Neutrophil (primary cell): ENCODE results near the gene KCNQ2.

Experiments
- H3K27ac ChIP-seq: fragments of 200-600 bp; sonication (generic); 2 replicates; pipeline ENCODE4 v1.5.1; 2016; ENCODE audit warnings: mild to moderate bottlenecking, moderate library complexity
- H3K27me3 ChIP-seq: fragments of 200-600 bp; sonication (generic); 2 replicates; pipeline ENCODE4 v1.6.0; 2016; ENCODE audit warnings: mild to moderate bottlenecking
- H3K36me3 ChIP-seq: fragments of 200-600 bp; sonication (generic); 2 replicates; pipeline ENCODE4 v1.5.1; 2017
- H3K4me1 ChIP-seq, 2 experiments: fragments of 200-600 bp in 1 of 2; sonication (generic) in 1 of 2; 1 replicate in 1 of 2; 2 replicates in 1 of 2; pipeline versions ENCODE4 v1.5.1 to v1.6.1; 2013 to 2016; ENCODE audit warnings: low read depth in 1 of 2, low read length in 1 of 2, mild to moderate bottlenecking in 1 of 2, moderate library complexity in 1 of 2; ENCODE audit not compliant: control insufficient read depth in 1 of 2, insufficient read depth in 1 of 2
- H3K4me3 ChIP-seq, 2 experiments: fragments of 200-600 bp in 1 of 2; sonication (generic) in 1 of 2; 1 replicate in 1 of 2; 2 replicates in 1 of 2; pipeline ENCODE4 v1.5.1; 2013 to 2016; ENCODE audit warnings: low read depth in 1 of 2, low read length in 1 of 2, mild to moderate bottlenecking in 1 of 2, moderate library complexity in 1 of 2
- H3K9me3 ChIP-seq: fragments of 200-600 bp; sonication (generic); 2 replicates; pipeline ENCODE4 v1.5.1; 2016
- TF ChIP-seq, protein P1 (sequence below): fragments of 200-600 bp; sonication (generic); IDR thresholded peaks from 2 replicates; pipeline ENCODE4 v1.5.1; 2016; ENCODE audit warnings: antibody characterized with exemption

KCNQ2 gene

DNA sequence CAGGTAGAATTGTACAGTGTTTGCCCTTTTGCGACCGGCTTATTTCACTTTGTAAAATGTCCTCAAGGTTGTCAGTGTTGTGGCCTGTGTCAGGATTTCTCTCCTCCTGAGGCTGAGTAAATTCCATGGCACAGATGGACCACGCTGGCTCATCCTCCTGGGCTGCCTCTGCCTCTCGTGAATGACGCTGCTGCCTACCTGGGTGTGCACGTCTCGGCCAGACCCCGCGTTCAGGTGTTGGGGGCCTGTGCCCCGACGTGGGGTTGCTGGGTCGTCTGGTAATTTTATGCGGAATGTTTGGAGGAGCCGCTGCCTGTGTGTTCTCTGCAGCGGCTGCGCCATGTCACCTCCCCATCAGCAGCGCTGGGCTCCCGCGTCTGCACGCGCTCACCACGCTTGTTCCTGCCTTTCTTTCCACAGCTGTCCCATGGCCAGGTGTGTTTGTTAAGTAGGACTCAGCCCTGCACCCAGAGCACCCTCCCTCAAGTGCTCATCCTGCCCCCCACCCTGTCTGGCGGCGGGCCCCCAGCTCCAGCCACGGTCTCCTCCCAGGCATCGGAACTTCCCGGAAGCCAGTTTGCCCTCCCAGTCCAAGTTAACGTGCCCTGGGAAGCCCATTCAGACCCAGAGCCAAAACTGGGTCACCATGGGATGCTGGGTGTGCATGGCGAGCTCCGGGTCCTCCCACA lies 75.2 kb downstream of the KCNQ2 start:
- Histone ChIP-seq H3K36me3 (no peaks in the 10 kb centered on the region), H3K27me3 (peaks cover 19% of the 10 kb centered on the region), H3K4me1 (no peaks in the 10 kb centered on the region), H3K27ac (no peak overlapping the region), H3K4me3 (no peak overlapping the region), H3K9me3 (no peaks in the 10 kb centered on the region)
- TF ChIP-seq, protein P1, sequence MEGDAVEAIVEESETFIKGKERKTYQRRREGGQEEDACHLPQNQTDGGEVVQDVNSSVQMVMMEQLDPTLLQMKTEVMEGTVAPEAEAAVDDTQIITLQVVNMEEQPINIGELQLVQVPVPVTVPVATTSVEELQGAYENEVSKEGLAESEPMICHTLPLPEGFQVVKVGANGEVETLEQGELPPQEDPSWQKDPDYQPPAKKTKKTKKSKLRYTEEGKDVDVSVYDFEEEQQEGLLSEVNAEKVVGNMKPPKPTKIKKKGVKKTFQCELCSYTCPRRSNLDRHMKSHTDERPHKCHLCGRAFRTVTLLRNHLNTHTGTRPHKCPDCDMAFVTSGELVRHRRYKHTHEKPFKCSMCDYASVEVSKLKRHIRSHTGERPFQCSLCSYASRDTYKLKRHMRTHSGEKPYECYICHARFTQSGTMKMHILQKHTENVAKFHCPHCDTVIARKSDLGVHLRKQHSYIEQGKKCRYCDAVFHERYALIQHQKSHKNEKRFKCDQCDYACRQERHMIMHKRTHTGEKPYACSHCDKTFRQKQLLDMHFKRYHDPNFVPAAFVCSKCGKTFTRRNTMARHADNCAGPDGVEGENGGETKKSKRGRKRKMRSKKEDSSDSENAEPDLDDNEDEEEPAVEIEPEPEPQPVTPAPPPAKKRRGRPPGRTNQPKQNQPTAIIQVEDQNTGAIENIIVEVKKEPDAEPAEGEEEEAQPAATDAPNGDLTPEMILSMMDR = no peak

DNA sequence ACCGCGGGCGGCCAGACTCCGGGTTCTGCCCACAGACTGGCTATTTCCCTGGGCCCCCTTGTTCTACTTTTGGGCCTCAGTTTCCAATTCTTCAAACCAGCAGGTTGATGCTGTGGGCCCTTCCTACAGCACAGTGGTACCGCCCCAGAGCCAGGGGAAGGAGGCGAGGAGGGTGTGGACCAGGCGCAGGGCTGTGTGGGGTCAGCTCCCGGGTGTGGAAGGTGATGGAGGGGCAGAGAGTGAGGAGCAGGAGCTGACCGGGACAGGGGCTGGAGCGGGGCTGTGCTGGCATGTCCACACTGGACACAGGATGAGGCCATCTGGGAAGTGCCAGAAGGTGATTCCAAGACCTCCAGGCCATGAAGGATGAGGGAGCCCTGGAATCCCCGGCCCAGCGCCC lies 76.2 kb downstream of the KCNQ2 start:
- TF ChIP-seq, protein P1 = no peak
- H3K9me3 ChIP-seq = no peaks in the 10 kb centered on the region
- peaks cover 19% of the 10 kb centered on the region for H3K27me3 ChIP-seq
- H3K4me1 ChIP-seq = no peaks in the 10 kb centered on the region
- H3K4me3 ChIP-seq = no peak overlapping the region
- no peaks in the 10 kb centered on the region for H3K36me3 ChIP-seq
- H3K27ac ChIP-seq = no peak overlapping the region

DNA sequence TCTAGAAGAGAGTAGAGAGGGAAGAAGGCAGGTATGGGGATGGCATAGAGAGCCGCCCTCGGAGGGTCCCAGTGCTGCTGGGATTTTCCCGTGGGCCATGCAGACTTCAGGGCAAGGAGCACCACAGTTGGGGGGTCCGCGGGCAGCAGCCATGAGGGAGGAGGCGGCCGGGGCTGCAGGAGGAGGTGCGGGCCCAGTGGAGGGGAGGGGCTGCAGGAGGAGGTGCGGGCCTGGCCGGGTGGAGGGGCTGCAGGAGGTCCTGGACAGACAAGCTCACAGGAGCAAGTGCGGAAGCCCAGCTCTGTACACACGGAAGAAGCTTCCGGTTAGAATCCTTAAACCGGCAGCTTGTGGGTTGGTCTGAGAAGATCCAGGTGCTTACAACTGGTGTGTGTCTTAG lies 76.7 kb downstream of the KCNQ2 start:
- TF ChIP-seq, protein P1 = no peak
- Histone ChIP-seq H3K4me1 (no peaks in the 10 kb centered on the region), H3K27ac (no peak overlapping the region), H3K27me3 (peaks cover 19% of the 10 kb centered on the region), H3K9me3 (no peaks in the 10 kb centered on the region), H3K4me3 (no peak overlapping the region), H3K36me3 (no peaks in the 10 kb centered on the region)

DNA sequence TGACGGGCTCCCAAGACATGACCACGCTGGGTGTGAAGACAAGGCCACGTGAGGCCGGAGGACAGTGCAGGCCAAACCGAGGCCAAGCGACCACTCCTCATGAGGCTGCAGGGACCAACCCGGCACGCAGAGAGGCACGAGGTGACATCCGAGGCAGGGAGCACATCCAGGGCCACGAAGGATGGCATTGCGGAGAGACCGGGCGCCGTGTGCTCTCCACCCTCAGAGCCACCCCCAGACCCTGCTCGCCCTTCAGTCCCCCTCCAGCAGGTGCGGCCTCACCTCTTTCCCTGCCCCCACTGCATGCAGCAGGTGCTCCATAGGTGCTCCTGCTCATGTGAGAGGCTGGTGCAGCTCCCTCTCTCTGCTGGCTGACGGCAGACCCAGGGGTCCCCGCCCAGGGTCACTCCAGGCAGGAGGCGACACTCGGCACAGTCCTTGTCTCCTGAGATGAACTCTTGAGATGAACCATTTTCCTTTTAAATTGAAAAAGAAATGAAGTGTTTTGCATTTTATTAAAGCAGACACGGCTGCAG lies 77.5 kb downstream of the KCNQ2 start:
- no peak overlapping the region for H3K27ac ChIP-seq

DNA sequence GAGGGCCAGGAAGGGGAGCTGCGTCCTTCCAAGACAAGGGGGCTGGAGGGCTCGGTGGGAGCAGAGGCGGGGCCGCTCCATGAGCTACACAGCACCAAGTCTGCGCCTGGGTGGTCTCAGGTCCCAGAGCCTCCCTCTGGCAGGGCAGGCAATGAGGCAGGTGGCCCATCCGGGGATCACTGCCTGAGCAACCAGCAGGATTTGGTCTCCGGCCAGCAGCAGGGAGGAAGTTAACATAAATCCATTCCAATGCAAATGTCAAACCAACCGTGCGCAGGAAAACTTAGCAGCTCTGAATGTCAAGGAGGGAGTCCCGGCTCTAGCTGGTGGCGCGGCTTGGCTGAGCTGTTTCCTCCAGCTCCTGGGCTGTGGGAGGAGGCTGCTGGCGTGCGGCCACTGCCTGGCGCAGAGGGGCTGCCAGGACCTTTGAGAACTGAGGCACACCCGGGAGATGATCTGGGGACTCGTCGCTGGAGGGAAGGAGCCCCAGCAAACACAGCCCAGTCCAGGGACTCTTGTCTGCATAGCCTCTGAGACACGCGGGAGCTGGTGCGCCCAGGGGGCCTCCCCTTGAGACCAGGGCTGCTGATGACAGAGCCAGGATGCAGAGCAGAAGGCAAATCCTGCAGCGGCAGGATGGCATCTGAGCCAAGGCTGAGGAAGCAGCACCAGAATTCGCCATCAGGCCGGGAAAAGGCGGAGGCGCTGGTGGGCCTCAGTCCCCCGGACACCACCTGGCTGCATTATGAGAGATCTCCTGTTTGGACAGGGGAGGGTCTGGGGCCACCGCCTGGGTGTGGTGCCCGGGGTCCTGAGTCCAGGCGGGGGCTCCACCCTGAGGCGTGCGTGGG lies 78.2 kb downstream of the KCNQ2 start:
- H3K4me1 ChIP-seq = no peaks in the 10 kb centered on the region
- H3K27ac ChIP-seq = no peak overlapping the region
- no peaks in the 10 kb centered on the region for H3K9me3 ChIP-seq
- H3K4me3 ChIP-seq = no peak overlapping the region
- TF ChIP-seq, protein P1 = no peak
- no peaks in the 10 kb centered on the region for H3K36me3 ChIP-seq
- H3K27me3 ChIP-seq = peaks cover 19% of the 10 kb centered on the region

More for the DNA sequence above, 77.5 kb downstream of the KCNQ2 start:
- TF ChIP-seq, protein P1 = no peak
- Histone ChIP-seq H3K27me3 (peaks cover 19% of the 10 kb centered on the region), H3K36me3 (no peaks in the 10 kb centered on the region), H3K4me1 (no peaks in the 10 kb centered on the region), H3K9me3 (no peaks in the 10 kb centered on the region), H3K4me3 (no peak overlapping the region)
